ENCODE measurements around the gene E2F6. TPM values are rescaled to one million over a fixed set of nuclear protein-coding genes. Genes with fewer than 3 reads are reported as not detected.

Gene E2F6
- total and polyA plus RNA-seq, 4 donors = 3.5 to 7.7 (median 4.8) TPM

- DNase-seq (ENCODE audit: low spot score) = no peak
- H3K9me3 ChIP-seq (ENCODE audit: control insufficient read depth in 4 of 4, low read length in 3 of 4) = no peaks in the 10 kb centered on the region
- H3K36me3 ChIP-seq (ENCODE audit: control insufficient read depth in 4 of 4, insufficient read depth in 3 of 4, low read depth in 1 of 4, low read length in 3 of 4) = no peaks in the 10 kb centered on the region
- no peak overlapping the region for H3K4me3 ChIP-seq (ENCODE audit: low read depth in 1 of 3, low read length in 3 of 3)
- H3K27me3 ChIP-seq (ENCODE audit: control insufficient read depth in 4 of 4, insufficient read depth in 4 of 4, low read length in 3 of 4) = no peaks in the 10 kb centered on the region
- TF ChIP-seq RXRA (IDR thresholded peaks at IDR 0.05) (no peak), MAX (IDR thresholded peaks at IDR 0.05) (no peak), FOXA2 (IDR thresholded peaks at IDR 0.05) (no peak)
- no peaks in the 10 kb centered on the region for H3K4me1 ChIP-seq (ENCODE audit: control insufficient read depth in 4 of 4, insufficient read depth in 4 of 4, low read length in 3 of 4)
- no peak overlapping the region for H3K27ac ChIP-seq (ENCODE audit: low read depth in 1 of 2, low read length in 2 of 2)
- 66% methylated on average over 3 of the region's 3 CpGs for WGBS
- no peak overlapping the region for H3K9ac ChIP-seq (ENCODE audit: low read depth in 1 of 2, low read length in 2 of 2)
These were observed 25.5 kb upstream of the E2F6 start for GRCh38 chr2:11491348-11491933.

- H3K9me3 ChIP-seq (ENCODE audit: control insufficient read depth in 4 of 4, low read length in 3 of 4) = no peaks in the 10 kb centered on the region
- no peaks in the 10 kb centered on the region for H3K36me3 ChIP-seq (ENCODE audit: control insufficient read depth in 4 of 4, insufficient read depth in 3 of 4, low read depth in 1 of 4, low read length in 3 of 4)
- no peak overlapping the region for H3K27ac ChIP-seq (ENCODE audit: low read depth in 1 of 2, low read length in 2 of 2)
- TF ChIP-seq HNF4A (conservative IDR thresholded peaks at IDR 0.05) (no peak), GABPA (IDR thresholded peaks at IDR 0.05 in 1 of 2, conservative IDR thresholded peaks at IDR 0.05 in 1 of 2) (no peak), NR2F2 (IDR thresholded peaks at IDR 0.05) (no peak), HNF4G (IDR thresholded peaks at IDR 0.05) (no peak), RAD21 (IDR thresholded peaks at IDR 0.05) (no peak), SP1 (IDR thresholded peaks at IDR 0.05) (no peak), ZBTB33 (IDR thresholded peaks at IDR 0.05) (no peak)
- TF ChIP-seq, protein P1, sequence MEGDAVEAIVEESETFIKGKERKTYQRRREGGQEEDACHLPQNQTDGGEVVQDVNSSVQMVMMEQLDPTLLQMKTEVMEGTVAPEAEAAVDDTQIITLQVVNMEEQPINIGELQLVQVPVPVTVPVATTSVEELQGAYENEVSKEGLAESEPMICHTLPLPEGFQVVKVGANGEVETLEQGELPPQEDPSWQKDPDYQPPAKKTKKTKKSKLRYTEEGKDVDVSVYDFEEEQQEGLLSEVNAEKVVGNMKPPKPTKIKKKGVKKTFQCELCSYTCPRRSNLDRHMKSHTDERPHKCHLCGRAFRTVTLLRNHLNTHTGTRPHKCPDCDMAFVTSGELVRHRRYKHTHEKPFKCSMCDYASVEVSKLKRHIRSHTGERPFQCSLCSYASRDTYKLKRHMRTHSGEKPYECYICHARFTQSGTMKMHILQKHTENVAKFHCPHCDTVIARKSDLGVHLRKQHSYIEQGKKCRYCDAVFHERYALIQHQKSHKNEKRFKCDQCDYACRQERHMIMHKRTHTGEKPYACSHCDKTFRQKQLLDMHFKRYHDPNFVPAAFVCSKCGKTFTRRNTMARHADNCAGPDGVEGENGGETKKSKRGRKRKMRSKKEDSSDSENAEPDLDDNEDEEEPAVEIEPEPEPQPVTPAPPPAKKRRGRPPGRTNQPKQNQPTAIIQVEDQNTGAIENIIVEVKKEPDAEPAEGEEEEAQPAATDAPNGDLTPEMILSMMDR (IDR thresholded peaks at IDR 0.05; ENCODE audit: low read depth, low read length, missing input control) = no peak
- TF ChIP-seq, protein P2, sequence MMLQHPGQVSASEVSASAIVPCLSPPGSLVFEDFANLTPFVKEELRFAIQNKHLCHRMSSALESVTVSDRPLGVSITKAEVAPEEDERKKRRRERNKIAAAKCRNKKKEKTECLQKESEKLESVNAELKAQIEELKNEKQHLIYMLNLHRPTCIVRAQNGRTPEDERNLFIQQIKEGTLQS (IDR thresholded peaks at IDR 0.05) = no peak
- no peak overlapping the region for H3K4me3 ChIP-seq (ENCODE audit: low read depth in 1 of 3, low read length in 3 of 3)
- DNase-seq (ENCODE audit: low spot score) = no peak
- H3K4me1 ChIP-seq (ENCODE audit: control insufficient read depth in 4 of 4, insufficient read depth in 4 of 4, low read length in 3 of 4) = no peaks in the 10 kb centered on the region
- H3K27me3 ChIP-seq (ENCODE audit: control insufficient read depth in 4 of 4, insufficient read depth in 4 of 4, low read length in 3 of 4) = no peaks in the 10 kb centered on the region
- 94% methylated on average over 5 of the region's 5 CpGs for WGBS
- H3K9ac ChIP-seq (ENCODE audit: low read depth in 1 of 2, low read length in 2 of 2) = no peak overlapping the region
These were observed 24.2 kb upstream of the E2F6 start for GRCh38 chr2:11490194-11490593.

DNA sequence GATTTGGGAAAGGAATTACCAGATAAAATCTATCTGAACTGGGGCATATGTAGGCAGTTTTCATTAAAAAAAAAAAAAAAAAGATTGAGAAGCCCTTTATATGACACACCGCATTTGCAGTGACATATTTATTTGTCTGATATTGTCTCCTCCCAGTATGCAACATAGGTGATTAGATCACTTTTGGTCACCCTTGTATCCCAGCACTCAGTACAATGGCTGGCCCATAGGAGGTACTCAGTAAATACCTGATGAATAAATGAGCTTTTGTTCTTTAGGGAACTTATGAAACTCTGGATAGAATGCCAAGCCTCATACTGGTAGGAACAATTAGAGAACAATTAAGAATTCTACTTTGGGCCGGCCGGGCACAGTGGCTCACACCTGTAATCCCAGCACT is 22.8 kb upstream of the E2F6 start:
- Histone ChIP-seq H3K9ac (ENCODE audit: low read depth in 1 of 2, low read length in 2 of 2) (no peak overlapping the region), H3K4me3 (ENCODE audit: low read depth in 1 of 3, low read length in 3 of 3) (no peak overlapping the region), H3K36me3 (ENCODE audit: control insufficient read depth in 4 of 4, insufficient read depth in 3 of 4, low read depth in 1 of 4, low read length in 3 of 4) (no peaks in the 10 kb centered on the region), H3K27me3 (ENCODE audit: control insufficient read depth in 4 of 4, insufficient read depth in 4 of 4, low read length in 3 of 4) (no peaks in the 10 kb centered on the region), H3K27ac (ENCODE audit: low read depth in 1 of 2, low read length in 2 of 2) (no peak overlapping the region), H3K4me1 (ENCODE audit: control insufficient read depth in 4 of 4, insufficient read depth in 4 of 4, low read length in 3 of 4) (peaks cover 0 to 6% (median 1%) of the 10 kb centered on the region in 4 donors), H3K9me3 (ENCODE audit: control insufficient read depth in 4 of 4, low read length in 3 of 4) (no peaks in the 10 kb centered on the region)
- TF ChIP-seq ZBTB33 (IDR thresholded peaks at IDR 0.05) = no peak
- WGBS = 93% methylated on average over 3 of the region's 3 CpGs
- DNase-seq (ENCODE audit: low spot score) = no peak
